ENCODE measurements around the gene TRANK1.

TRANK1 gene

GRCh38 chr3:36876181-36876936 lies 68.5 kb downstream of the TRANK1 start:
- Histone ChIP-seq H3K4me3 (ENCODE audit: low read depth, low read length) (no peak overlapping the region), H3K27ac (ENCODE audit: extremely low read depth, low read depth, low read length) (no peak overlapping the region)
- CTCF ChIA-PET: interaction anchor here (0.6 to 1.3 kb wide), 3 partner anchors 8 to 150 kb away, joined by 3 read pairs; no protein-coding TSS in a partner anchor

GRCh38 chr3:36875397-36875796 lies 69.5 kb downstream of the TRANK1 start:
- no peaks in the 10 kb centered on the region for H3K4me1 ChIP-seq (ENCODE audit: control insufficient read depth, insufficient read depth, low read length)
- ChIA-PET CTCF (interaction anchor here (0.5 kb wide), 1 partner anchor 338 kb away, joined by 3 read pairs; no protein-coding TSS in a partner anchor), POLR2A (no interaction called here)
- H3K4me3 ChIP-seq (ENCODE audit: low read depth, low read length): no peak overlapping the region
- H3K27ac ChIP-seq (ENCODE audit: extremely low read depth, low read depth, low read length): no peak overlapping the region
- no peaks in the 10 kb centered on the region for H3K36me3 ChIP-seq (ENCODE audit: control insufficient read depth in 2 of 2, insufficient read depth in 1 of 2, low read length in 2 of 2)
- H3K9me3 ChIP-seq (ENCODE audit: control insufficient read depth, insufficient read depth, low read depth, low read length): no peaks in the 10 kb centered on the region
- TF ChIP-seq GLI2 (tag by site-specific recombination; IDR thresholded peaks at IDR 0.05; ENCODE audit: borderline replicate concordance, low read depth) (no peak), ZNF791 (tag by site-specific recombination; IDR thresholded peaks at IDR 0.05) (no peak), ZNF223 (tag by site-specific recombination; IDR thresholded peaks at IDR 0.05) (no peak), ZNF768 (tag by site-specific recombination; IDR thresholded peaks at IDR 0.05) (no peak), ZNF211 (tag by site-specific recombination; IDR thresholded peaks at IDR 0.05; ENCODE audit: low read depth) (no peak), ZBTB21 (tag by site-specific recombination; IDR thresholded peaks at IDR 0.05) (no peak), ZNF280D (tag by site-specific recombination; IDR thresholded peaks at IDR 0.05) (no peak), ZNF580 (tag by site-specific recombination; IDR thresholded peaks at IDR 0.05) (no peak)

More at GRCh38 chr3:36876181-36876936, 68.5 kb downstream of the TRANK1 start:
- POLR2A ChIA-PET: no interaction called here
- TF ChIP-seq AEBP2 (tag by site-specific recombination; IDR thresholded peaks at IDR 0.05; ENCODE audit: borderline replicate concordance) (no peak), ZNF37A (tag by site-specific recombination; IDR thresholded peaks at IDR 0.05) (no peak), ZNF670 (tag by site-specific recombination; IDR thresholded peaks at IDR 0.05; ENCODE audit: low read depth) (no peak), ZNF148 (tag by site-specific recombination; IDR thresholded peaks at IDR 0.05; ENCODE audit: borderline replicate concordance) (no peak), ZSCAN16 (tag by site-specific recombination; IDR thresholded peaks at IDR 0.05) (no peak), TSHZ1 (tag by site-specific recombination; IDR thresholded peaks at IDR 0.05; ENCODE audit: borderline replicate concordance) (no peak)
- no peaks in the 10 kb centered on the region for H3K36me3 ChIP-seq (ENCODE audit: control insufficient read depth in 2 of 2, insufficient read depth in 1 of 2, low read length in 2 of 2)
- H3K4me1 ChIP-seq (ENCODE audit: control insufficient read depth, insufficient read depth, low read length): no peaks in the 10 kb centered on the region
- H3K9me3 ChIP-seq (ENCODE audit: control insufficient read depth, insufficient read depth, low read depth, low read length): no peaks in the 10 kb centered on the region

All from HEK293 (cell line).